CD4-positive, alpha-beta T cell (primary cell): ENCODE measurements around the gene FNBP1L. TPM values are rescaled to one million over a fixed set of nuclear protein-coding genes. Genes with fewer than 3 reads are reported as not detected.
"Not testable (repeated sequence)": the region's sequence is repeated elsewhere in the genome, so short reads cannot be mapped to it uniquely, and the experiment has no call there.

Experiments
- ATAC-seq: fragments of 200-7000 bp; cut with Tn5 transposase; one replicate; pipeline ENCODE4 v1.10.0; 2022; ENCODE audit warnings: mild to moderate bottlenecking; ENCODE audit not compliant: poor library complexity
- CTCF ChIA-PET: fragments of 350-600 bp; sonication (Branson Sonifier 250); formaldehyde crosslinking; loops from one replicate; lab custom pipeline; 2021; ENCODE audit warnings: antibody characterized with exemption, inconsistent platforms; lab: Charles Lee
- POLR2A ChIA-PET: fragments of 350-600 bp; sonication (Branson Sonifier 250); formaldehyde crosslinking; loops from one replicate; lab custom pipeline; 2021; ENCODE audit warnings: antibody characterized with exemption, inconsistent platforms; lab: Charles Lee
- DNase-seq, 14 experiments: peaks; one replicate each; pipeline ENCODE4 v3.0.0-alpha.2; 2013 to 2020; ENCODE audit warnings: mixed read lengths in 2 of 14
- H3K27ac ChIP-seq, 2 donors: one replicate each; pipeline versions ENCODE4 v1.5.1 to v1.7.0; 2013; ENCODE audit warnings: low read length in 2 of 2, low read depth in 1 of 2, mild to moderate bottlenecking in 1 of 2
- H3K27me3 ChIP-seq, 2 experiments: 1 replicate in 1 of 2; 2 replicates in 1 of 2; pipeline versions ENCODE4 v1.6.1 to v1.7.0; 2013; ENCODE audit warnings: low read length in 2 of 2, control low read depth in 1 of 2, mild to moderate bottlenecking in 1 of 2, moderate library complexity in 1 of 2; ENCODE audit not compliant: insufficient read depth in 2 of 2, control insufficient read depth in 1 of 2
- H3K36me3 ChIP-seq: one replicate; pipeline ENCODE4 v1.6.1; 2013; ENCODE audit warnings: low read length, control low read depth; ENCODE audit not compliant: insufficient read depth
- H3K4me1 ChIP-seq: one replicate; pipeline ENCODE4 v1.6.1; 2013; ENCODE audit warnings: low read length, control low read depth; ENCODE audit not compliant: insufficient read depth
- H3K4me3 ChIP-seq: one replicate; pipeline ENCODE4 v1.5.1; 2013; ENCODE audit warnings: mild to moderate bottlenecking, low read length, moderate library complexity
- H3K9me3 ChIP-seq, 2 experiments: 1 replicate in 1 of 2; 2 replicates in 1 of 2; pipeline versions ENCODE4 v1.6.1 to v1.7.0; 2013; ENCODE audit warnings: low read length in 2 of 2, mild to moderate bottlenecking in 2 of 2, control low read depth in 1 of 2, moderate library complexity in 1 of 2; ENCODE audit not compliant: control insufficient read depth in 1 of 2, insufficient read depth in 1 of 2
- H3K27ac Mint-ChIP-seq: one replicate; pipeline ENCODE4 v1.8.0; 2020; ENCODE audit warnings: mixed read lengths
- H3K27me3 Mint-ChIP-seq: one replicate; pipeline ENCODE4 v1.8.0; 2021; ENCODE audit warnings: mixed read lengths
- H3K36me3 Mint-ChIP-seq: one replicate; pipeline ENCODE4 v1.8.0; 2021; ENCODE audit warnings: low read depth, mixed read lengths
- H3K4me1 Mint-ChIP-seq: one replicate; pipeline ENCODE4 v1.8.0; 2021; ENCODE audit warnings: low read depth, mixed read lengths
- H3K4me3 Mint-ChIP-seq: one replicate; pipeline ENCODE4 v1.8.0; 2020; ENCODE audit warnings: mild to moderate bottlenecking, mixed read lengths
- H3K9me3 Mint-ChIP-seq: one replicate; pipeline ENCODE4 v1.8.0; 2020; ENCODE audit warnings: mixed read lengths
- intact Hi-C, 2 experiments: fragments of 100-400 bp; cut with DNase I in 1 of 2; cut with micrococcal nuclease in 1 of 2; formaldehyde crosslinking; loops; one replicate each; pipeline versions ENCODE4 v1.15.1 to v1.9.0; 2023 to 2025; cut with DNase I, micrococcal nuclease
- total RNA-seq, 174 experiments: library from RNA in 2 of 174; stranded (reverse) in 2 of 174; gene quantifications; one replicate each; pipeline ENCODE4 v1.2.3 and lab custom pipeline; 2021 to 2026
- TF ChIP-seq, protein P1 (sequence below): fragments of 200-600 bp; IDR thresholded peaks from one replicate; pipeline ENCODE4 v1.8.0; 2022; ENCODE audit warnings: antibody characterized with exemption, mild to moderate bottlenecking

The FNBP1L gene
- total RNA-seq, 2 experiments from 2014 or later = 1.1 TPM

DNA sequence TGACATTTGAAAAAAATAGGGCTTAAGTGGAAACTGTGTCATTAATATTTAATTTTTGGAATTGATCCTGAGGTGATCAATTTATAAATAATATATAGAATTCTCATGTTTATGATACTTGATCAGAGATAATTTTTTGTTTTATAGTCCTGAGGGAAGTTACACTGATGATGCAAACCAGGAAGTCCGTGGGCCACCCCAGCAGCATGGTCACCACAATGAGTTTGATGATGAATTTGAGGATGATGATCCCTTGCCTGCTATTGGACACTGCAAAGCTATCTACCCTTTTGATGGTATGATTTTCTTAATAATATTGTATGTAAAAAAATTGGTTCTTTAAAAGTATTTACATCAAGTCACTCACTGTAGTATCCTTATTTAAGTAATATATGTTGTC lies 101.2 kb downstream of the FNBP1L start:
- Histone ChIP-seq H3K36me3 (no peaks in the 10 kb centered on the region), H3K27me3 (no peaks in the 10 kb centered on the region), H3K4me1 (no peaks in the 10 kb centered on the region), H3K4me3 (no peak overlapping the region), H3K27ac (no peak overlapping the region), H3K9me3 (no peaks in the 10 kb centered on the region)
- ChIA-PET CTCF (no interaction called here), POLR2A (no interaction called here)
- Mint-ChIP-seq H3K9me3 (no peaks in the 10 kb centered on the region), H3K36me3 (peaks cover 3% of the 10 kb centered on the region), H3K4me3 (no peak overlapping the region), H3K27me3 (no peaks in the 10 kb centered on the region), H3K4me1 (peaks cover 11% of the 10 kb centered on the region), H3K27ac (no peak overlapping the region)
- DNase-seq (no peak), ATAC-seq (no peak)
- TF ChIP-seq, protein P1, sequence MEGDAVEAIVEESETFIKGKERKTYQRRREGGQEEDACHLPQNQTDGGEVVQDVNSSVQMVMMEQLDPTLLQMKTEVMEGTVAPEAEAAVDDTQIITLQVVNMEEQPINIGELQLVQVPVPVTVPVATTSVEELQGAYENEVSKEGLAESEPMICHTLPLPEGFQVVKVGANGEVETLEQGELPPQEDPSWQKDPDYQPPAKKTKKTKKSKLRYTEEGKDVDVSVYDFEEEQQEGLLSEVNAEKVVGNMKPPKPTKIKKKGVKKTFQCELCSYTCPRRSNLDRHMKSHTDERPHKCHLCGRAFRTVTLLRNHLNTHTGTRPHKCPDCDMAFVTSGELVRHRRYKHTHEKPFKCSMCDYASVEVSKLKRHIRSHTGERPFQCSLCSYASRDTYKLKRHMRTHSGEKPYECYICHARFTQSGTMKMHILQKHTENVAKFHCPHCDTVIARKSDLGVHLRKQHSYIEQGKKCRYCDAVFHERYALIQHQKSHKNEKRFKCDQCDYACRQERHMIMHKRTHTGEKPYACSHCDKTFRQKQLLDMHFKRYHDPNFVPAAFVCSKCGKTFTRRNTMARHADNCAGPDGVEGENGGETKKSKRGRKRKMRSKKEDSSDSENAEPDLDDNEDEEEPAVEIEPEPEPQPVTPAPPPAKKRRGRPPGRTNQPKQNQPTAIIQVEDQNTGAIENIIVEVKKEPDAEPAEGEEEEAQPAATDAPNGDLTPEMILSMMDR = no peak
- intact Hi-C loops = no loop called here

DNA sequence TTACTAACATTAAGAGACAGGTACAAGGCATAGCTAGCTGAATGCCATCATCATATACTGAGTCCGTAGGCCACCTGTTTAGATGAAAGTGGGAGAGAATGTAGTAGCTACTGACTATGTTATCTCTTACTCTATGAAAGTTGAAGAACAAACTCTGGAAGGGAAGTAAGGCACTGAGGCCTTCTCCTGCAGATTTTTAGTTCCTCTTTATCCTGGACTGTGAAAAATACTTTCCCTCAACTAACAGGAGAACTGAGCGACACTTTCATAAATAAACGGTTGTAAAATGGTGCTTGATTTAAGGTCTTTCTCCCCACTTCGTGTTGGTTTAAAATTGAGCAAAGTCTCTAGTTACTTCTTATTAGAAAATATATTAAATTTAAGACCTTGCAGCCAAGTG lies 101.9 kb downstream of the FNBP1L start:
- Mint-ChIP-seq H3K4me1 (peaks cover 17% of the 10 kb centered on the region), H3K27ac (no peak overlapping the region), H3K27me3 (no peaks in the 10 kb centered on the region), H3K9me3 (no peaks in the 10 kb centered on the region), H3K4me3 (no peak overlapping the region), H3K36me3 (peaks cover 3% of the 10 kb centered on the region)
- H3K36me3 ChIP-seq = no peaks in the 10 kb centered on the region
- H3K4me3 ChIP-seq = no peak overlapping the region
- no peak overlapping the region for H3K27ac ChIP-seq
- POLR2A ChIA-PET = no interaction called here
- intact Hi-C loops = no loop called here
- DNase-seq = no peak
- no peaks in the 10 kb centered on the region for H3K4me1 ChIP-seq
- H3K27me3 ChIP-seq = no peaks in the 10 kb centered on the region
- TF ChIP-seq, protein P1 = no peak
- H3K9me3 ChIP-seq = no peaks in the 10 kb centered on the region
- CTCF ChIA-PET = no interaction called here
- ATAC-seq = no peak

DNA sequence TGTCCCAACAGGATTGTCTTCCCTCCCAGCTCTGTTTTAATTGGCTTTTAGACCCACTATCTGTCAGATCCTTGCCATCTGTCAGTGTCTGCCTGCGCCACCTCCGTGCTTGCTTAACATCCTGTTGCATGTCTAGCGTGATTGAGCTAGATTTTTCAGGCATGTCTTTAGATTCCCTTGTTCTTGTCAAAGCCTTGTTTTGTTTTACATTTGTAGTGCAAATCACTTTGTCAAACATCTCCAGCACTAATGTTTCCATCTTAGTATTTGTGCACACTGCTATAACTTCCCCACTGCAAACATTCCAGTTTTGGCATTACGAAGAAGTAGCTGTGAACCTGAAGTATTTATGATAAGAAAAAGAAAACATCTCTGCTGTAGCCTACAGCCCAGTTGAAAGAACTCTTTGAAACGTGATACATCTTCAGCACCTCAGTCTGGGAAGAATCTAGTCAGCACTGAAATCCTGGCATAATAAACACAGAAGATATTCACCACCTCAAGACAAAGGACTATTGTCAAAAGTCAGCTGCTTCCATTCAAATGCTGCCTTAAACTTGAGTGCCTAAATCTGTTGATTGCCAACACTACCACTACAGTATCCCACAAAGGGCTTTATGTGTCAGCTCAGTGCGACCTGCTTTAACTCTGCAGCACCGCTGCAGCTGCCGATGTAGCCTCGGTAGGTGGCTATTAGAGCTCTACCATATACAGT lies 105.0 kb downstream of the FNBP1L start:
- Histone ChIP-seq H3K27ac (no peak overlapping the region), H3K4me1 (no peaks in the 10 kb centered on the region), H3K9me3 (no peaks in the 10 kb centered on the region), H3K36me3 (no peaks in the 10 kb centered on the region), H3K27me3 (no peaks in the 10 kb centered on the region), H3K4me3 (no peak overlapping the region)
- H3K9me3 Mint-ChIP-seq = no peaks in the 10 kb centered on the region
- intact Hi-C loops = no loop called here
- no peaks in the 10 kb centered on the region for H3K27me3 Mint-ChIP-seq
- peaks cover 25% of the 10 kb centered on the region for H3K4me1 Mint-ChIP-seq
- no peak overlapping the region for H3K4me3 Mint-ChIP-seq
- DNase-seq = no peak
- no peak overlapping the region for H3K27ac Mint-ChIP-seq
- no peaks in the 10 kb centered on the region for H3K36me3 Mint-ChIP-seq
- ChIA-PET POLR2A (no interaction called here), CTCF (no interaction called here)
- no peak for ATAC-seq
- TF ChIP-seq, protein P1 = no peak

DNA sequence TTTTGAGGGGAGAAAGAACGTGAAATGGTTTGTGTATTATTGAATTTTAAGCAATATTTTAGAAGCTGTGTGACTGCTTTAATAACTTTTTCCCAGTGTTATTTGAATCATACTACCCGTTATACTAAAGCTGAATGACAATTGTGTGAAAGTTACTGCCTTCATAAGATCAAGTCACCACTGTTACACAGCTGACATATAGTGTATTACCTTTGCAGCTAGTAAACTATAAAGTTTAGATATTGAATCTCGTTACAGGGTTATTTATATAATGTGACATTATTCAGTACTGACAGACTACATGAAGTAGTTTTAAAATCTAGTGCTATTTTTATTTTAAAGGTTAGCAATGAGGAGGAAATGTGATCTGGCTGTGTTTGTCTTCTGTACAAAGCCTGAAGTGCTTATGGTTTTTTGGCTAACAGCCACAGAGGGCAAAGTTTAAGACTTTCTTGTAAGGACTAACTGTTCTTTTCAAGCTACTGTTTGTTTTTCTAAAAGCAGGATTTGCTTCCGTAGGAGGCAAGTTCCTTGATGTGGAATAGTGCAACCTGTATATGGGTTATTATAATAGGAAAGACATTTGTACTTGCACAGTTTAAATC lies 106.1 kb downstream of the FNBP1L start:
- DNase-seq, H3K9me3 ChIP-seq, POLR2A ChIA-PET, CTCF ChIA-PET, H3K27me3 Mint-ChIP-seq, H3K27ac ChIP-seq, H3K4me3 ChIP-seq, intact Hi-C loops, H3K27ac Mint-ChIP-seq, H3K4me3 Mint-ChIP-seq, H3K36me3 ChIP-seq, H3K36me3 Mint-ChIP-seq, H3K4me1 ChIP-seq, ATAC-seq, H3K9me3 Mint-ChIP-seq, H3K27me3 ChIP-seq: not testable (repeated sequence)
- peaks cover 25% of the 10 kb centered on the region for H3K4me1 Mint-ChIP-seq
